ENCODE data around the gene EEF1A1.
A peak's percentile ranks its signal among the peaks of the same experiment; 100 is the strongest.
"Not testable (repeated sequence)": the region's sequence is repeated elsewhere in the genome, so short reads cannot be mapped to it uniquely, and the experiment has no call there.

Gene EEF1A1

DNA sequence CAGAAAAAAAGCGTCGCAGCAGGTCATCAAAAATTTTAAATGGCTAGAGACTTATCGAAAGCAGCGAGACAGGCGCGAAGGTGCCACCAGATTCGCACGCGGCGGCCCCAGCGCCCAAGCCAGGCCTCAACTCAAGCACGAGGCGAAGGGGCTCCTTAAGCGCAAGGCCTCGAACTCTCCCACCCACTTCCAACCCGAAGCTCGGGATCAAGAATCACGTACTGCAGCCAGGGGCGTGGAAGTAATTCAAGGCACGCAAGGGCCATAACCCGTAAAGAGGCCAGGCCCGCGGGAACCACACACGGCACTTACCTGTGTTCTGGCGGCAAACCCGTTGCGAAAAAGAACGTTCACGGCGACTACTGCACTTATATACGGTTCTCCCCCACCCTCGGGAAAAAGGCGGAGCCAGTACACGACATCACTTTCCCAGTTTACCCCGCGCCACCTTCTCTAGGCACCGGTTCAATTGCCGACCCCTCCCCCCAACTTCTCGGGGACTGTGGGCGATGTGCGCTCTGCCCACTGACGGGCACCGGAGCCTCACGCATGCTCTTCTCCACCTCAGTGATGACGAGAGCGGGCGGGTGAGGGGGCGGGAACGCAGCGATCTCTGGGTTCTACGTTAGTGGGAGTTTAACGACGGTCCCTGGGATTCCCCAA is at the start of gene EEF1A1:
EEF1A1 (minus strand) TSS at position 345 of the 663 bp plus-strand sequence. CDS start 1,006 bp downstream, outside the sequence.
- Mint-ChIP-seq H3K27me3 (no peaks in the 10 kb centered on the region), H3K4me3 (peak within 1 kb of the TSS; percentile 98), H3K4me1 (peaks cover 48% of the 10 kb centered on the region), H3K9me3 (no peaks in the 10 kb centered on the region), H3K36me3 (peaks cover 41% of the 10 kb centered on the region), H3K27ac (peak within 1 kb of the TSS; percentile 100)
- ATAC-seq = peak; percentile 93

- Mint-ChIP-seq H3K27ac (no peak overlapping the region), H3K4me1 (no peaks in the 10 kb centered on the region), H3K27me3 (no peaks in the 10 kb centered on the region), H3K36me3 (no peaks in the 10 kb centered on the region), H3K4me3 (no peak overlapping the region), H3K9me3 (no peaks in the 10 kb centered on the region)
- ATAC-seq = no peak
These were observed 48.3 kb upstream of the EEF1A1 start for GRCh38 chr6:73569121-73569520.

DNA sequence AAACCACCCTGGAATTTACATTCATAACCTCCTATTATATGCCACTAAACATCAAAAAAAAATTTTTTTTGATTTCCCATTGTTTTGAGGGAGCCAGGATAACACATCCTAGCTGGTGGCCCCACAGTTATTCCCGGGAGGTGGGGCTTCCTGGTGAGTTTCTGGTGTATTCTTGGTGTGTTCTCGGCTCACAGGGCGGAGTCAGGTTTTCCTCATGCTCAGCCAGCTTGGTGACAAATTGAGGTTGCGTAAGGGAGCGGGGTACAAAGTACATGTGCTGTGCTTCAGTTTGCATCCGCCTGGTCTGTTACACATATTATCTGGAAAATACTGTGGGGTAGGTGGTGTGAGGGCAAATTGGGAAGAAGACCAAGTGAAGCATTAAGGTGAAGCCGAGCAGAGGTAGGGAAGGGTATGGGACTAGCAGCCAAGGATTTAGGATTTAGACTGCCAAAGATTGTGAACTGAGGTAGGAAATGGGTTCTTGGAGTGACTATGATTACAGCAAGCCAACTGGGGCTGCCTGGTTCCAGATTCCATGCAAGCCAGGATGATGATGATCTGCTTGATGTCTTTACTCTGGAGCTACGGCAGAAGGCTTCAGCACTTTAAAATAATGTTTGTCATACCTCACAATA is 46.2 kb upstream of the EEF1A1 start:
- no peak for ATAC-seq
- H3K9me3 Mint-ChIP-seq = no peaks in the 10 kb centered on the region
- no peak overlapping the region for H3K4me3 Mint-ChIP-seq

GRCh38 chr6:73566486-73566871 is 45.6 kb upstream of the EEF1A1 start:
- H3K4me1 Mint-ChIP-seq, H3K27me3 Mint-ChIP-seq, ATAC-seq, H3K36me3 Mint-ChIP-seq, H3K27ac Mint-ChIP-seq, H3K4me3 Mint-ChIP-seq, H3K9me3 Mint-ChIP-seq: not testable (repeated sequence)

More for the DNA sequence above, 46.2 kb upstream of the EEF1A1 start:
- Mint-ChIP-seq H3K27me3 (no peaks in the 10 kb centered on the region), H3K4me1 (no peaks in the 10 kb centered on the region), H3K27ac (no peak overlapping the region), H3K36me3 (no peaks in the 10 kb centered on the region)

DNA sequence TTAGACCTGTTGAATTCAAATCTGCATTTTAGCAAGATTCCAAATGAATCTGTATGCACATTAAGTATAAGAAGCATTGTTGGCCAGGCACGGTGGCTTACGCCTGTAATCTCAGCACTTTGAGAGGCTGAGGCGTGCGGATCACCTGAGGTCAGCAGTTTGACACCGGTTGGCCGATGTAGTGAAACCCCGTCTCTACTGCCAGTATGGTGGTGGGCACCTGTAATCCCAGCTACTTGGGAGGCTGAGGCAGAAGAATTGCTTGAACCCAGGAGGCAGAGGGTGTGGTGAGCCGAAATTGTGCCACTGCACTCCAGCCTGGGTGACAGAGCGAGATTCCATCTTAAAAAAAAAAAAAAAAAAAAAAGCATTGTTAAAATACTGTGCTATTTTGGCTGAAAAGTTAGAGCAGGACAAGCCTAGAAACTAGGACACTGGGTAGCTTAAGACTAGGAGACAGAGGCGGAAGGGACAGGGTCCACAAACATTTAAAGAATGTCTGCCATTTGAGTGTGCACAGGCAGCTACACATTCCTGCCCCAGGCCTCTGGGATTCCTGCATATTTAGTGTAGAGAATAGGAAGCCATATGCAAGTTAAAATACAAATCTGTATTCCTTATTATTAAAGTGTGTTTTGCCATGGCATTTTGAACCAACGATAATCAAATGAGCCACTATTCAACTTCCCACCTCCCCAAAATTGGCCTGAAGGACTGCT is 45.1 kb upstream of the EEF1A1 start:
- Mint-ChIP-seq H3K4me3 (no peak overlapping the region), H3K4me1 (peaks cover 4% of the 10 kb centered on the region), H3K36me3 (no peaks in the 10 kb centered on the region), H3K27ac (no peak overlapping the region), H3K9me3 (no peaks in the 10 kb centered on the region), H3K27me3 (no peaks in the 10 kb centered on the region)
- no peak for ATAC-seq

- Mint-ChIP-seq H3K4me1 (peaks cover 12% of the 10 kb centered on the region), H3K27me3 (no peaks in the 10 kb centered on the region), H3K4me3 (no peak overlapping the region), H3K36me3 (no peaks in the 10 kb centered on the region), H3K27ac (no peak overlapping the region), H3K9me3 (no peaks in the 10 kb centered on the region)
- ATAC-seq = no peak
These were observed 43.9 kb upstream of the EEF1A1 start for GRCh38 chr6:73564578-73565345.

DNA sequence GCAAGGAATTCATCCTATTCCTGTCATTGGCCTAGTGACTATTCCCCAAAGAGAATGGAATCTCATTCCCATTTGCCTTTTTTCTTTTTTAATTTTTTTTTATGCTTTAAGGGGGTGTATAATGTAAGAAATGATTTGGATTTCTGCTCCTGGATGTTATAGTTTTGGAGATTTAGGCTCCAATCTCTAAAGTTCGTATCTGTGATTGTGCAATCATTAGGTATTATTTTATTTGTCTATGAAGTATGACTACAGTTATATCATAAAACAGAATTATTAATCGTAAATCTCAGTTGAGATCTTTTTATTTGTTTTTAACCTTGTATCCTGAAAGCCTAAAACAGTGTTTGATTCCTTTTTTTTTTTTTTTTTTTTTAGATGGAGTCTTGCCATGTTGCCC is 41.7 kb upstream of the EEF1A1 start:
- Mint-ChIP-seq H3K9me3 (no peaks in the 10 kb centered on the region), H3K4me1 (peaks cover 31% of the 10 kb centered on the region), H3K36me3 (no peaks in the 10 kb centered on the region), H3K27me3 (no peaks in the 10 kb centered on the region), H3K27ac (no peak overlapping the region), H3K4me3 (no peak overlapping the region)
- ATAC-seq = no peak

GRCh38 chr6:73560853-73561407 is 40.1 kb upstream of the EEF1A1 start:
- Mint-ChIP-seq H3K9me3 (no peaks in the 10 kb centered on the region), H3K27ac (peak overlapping the region; percentile 83), H3K4me1 (peaks cover 36% of the 10 kb centered on the region), H3K36me3 (no peaks in the 10 kb centered on the region), H3K27me3 (no peaks in the 10 kb centered on the region), H3K4me3 (peak overlapping the region; percentile 46)
- ATAC-seq = peak; percentile 73

- peak overlapping the region; percentile 46 for H3K4me3 Mint-ChIP-seq
- ATAC-seq = peak; percentile 49
- peaks cover 36% of the 10 kb centered on the region for H3K4me1 Mint-ChIP-seq
- no peaks in the 10 kb centered on the region for H3K27me3 Mint-ChIP-seq
- no peaks in the 10 kb centered on the region for H3K9me3 Mint-ChIP-seq
- H3K27ac Mint-ChIP-seq = peak overlapping the region; percentile 83
- no peaks in the 10 kb centered on the region for H3K36me3 Mint-ChIP-seq
These were observed 39.4 kb upstream of the EEF1A1 start for GRCh38 chr6:73560182-73560732.

DNA sequence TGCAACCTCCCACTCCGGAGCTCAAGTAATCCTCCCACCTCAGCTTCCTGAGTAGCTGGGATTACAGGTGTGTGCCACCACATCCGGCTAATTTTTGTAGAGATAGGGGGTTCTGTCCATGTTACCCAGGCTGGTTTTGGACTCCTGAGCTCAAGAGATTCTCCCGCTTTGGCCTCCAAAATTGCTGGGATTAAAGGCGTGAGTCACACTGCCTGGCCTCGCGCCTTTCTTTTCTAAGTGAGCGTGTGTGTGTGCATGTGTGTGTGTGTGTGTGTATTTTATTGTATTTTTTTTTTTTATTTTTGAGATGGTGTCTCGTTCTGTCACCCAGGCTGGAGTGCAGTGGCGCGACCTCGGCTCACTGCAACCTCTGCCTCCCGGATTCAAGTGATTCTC is 38.6 kb upstream of the EEF1A1 start:
- H3K27me3 Mint-ChIP-seq, H3K9me3 Mint-ChIP-seq, H3K36me3 Mint-ChIP-seq, H3K4me3 Mint-ChIP-seq, ATAC-seq: not testable (repeated sequence)
- peaks cover 36% of the 10 kb centered on the region for H3K4me1 Mint-ChIP-seq
- peak overlapping the region; percentile 83 for H3K27ac Mint-ChIP-seq

- Mint-ChIP-seq H3K27ac (peak overlapping the region; percentile 83), H3K9me3 (no peaks in the 10 kb centered on the region), H3K27me3 (no peaks in the 10 kb centered on the region), H3K36me3 (no peaks in the 10 kb centered on the region), H3K4me3 (no peak overlapping the region), H3K4me1 (peaks cover 36% of the 10 kb centered on the region)
- peak; percentile 52 for ATAC-seq
These were observed 38.0 kb upstream of the EEF1A1 start for GRCh38 chr6:73558624-73559398.

DNA sequence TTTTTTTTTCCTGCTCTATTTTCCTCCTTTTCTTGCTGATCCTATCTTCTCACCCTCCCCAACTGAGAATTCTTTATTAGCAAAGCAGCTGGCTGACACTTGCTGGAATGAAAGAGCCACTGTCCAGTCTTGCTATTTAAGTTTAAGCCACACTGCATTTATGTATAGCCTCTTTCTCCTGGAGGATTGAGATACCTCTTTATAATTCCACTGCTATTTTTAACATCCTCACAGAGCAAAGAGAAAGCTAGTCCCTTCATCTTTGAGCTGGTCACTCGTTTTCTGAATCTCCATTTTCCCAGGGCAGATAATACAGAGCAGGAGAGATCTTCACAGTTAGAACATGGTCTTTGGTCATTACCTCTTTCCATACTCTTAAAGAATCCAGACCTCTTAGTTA is 36.0 kb upstream of the EEF1A1 start:
- ATAC-seq = no peak
- Mint-ChIP-seq H3K36me3 (no peaks in the 10 kb centered on the region), H3K4me3 (no peak overlapping the region), H3K9me3 (no peaks in the 10 kb centered on the region), H3K4me1 (peaks cover 36% of the 10 kb centered on the region), H3K27ac (no peak overlapping the region), H3K27me3 (no peaks in the 10 kb centered on the region)

- H3K4me3 Mint-ChIP-seq, ATAC-seq, H3K9me3 Mint-ChIP-seq, H3K27ac Mint-ChIP-seq, H3K36me3 Mint-ChIP-seq, H3K27me3 Mint-ChIP-seq: not testable (repeated sequence)
- peaks cover 27% of the 10 kb centered on the region for H3K4me1 Mint-ChIP-seq
These were observed 34.6 kb upstream of the EEF1A1 start for GRCh38 chr6:73555380-73555949.

GRCh38 chr6:73551115-73551514 is 30.3 kb upstream of the EEF1A1 start:
- H3K4me1 Mint-ChIP-seq, H3K4me3 Mint-ChIP-seq, H3K36me3 Mint-ChIP-seq, ATAC-seq, H3K27ac Mint-ChIP-seq, H3K27me3 Mint-ChIP-seq, H3K9me3 Mint-ChIP-seq: not testable (repeated sequence)

Data from stimulated activated memory B cell treated with anti-CD40 and anti-IgM and Interleukin-4, amounts not matched to agents 10 μg/mL and 1 μg/mL and 100 μg/mL, for 72 hours (primary cell).